OCI-LY1 (cell line): ENCODE results near the gene ADTRP.

ENCODE experiments used
- H2AFZ ChIP-seq: fragments of 200-600 bp; sonication (generic), shearing (Covaris generic); 2 replicates; pipeline ENCODE4 v1.6.0; 2014; ENCODE audit warnings: antibody characterized with exemption, mild to moderate bottlenecking, low read length
- H3F3A ChIP-seq: fragments of 200-600 bp; sonication (generic), shearing (Covaris generic); 2 replicates; pipeline ENCODE4 v1.6.0; 2014; ENCODE audit warnings: mild to moderate bottlenecking, antibody characterized with exemption, low read length, moderate library complexity; ENCODE audit not compliant: insufficient read depth
- H3K27ac ChIP-seq: fragments of 200-600 bp; sonication (generic); 2 replicates; pipeline ENCODE4 v1.5.1; 2014; ENCODE audit warnings: low read length, mixed run types, mild to moderate bottlenecking, low read depth; ENCODE audit not compliant: poor library complexity, severe bottlenecking
- H3K27me3 ChIP-seq: fragments of 200-600 bp; sonication (generic); 2 replicates; pipeline ENCODE4 v1.6.0; 2014; ENCODE audit warnings: antibody characterized with exemption, mild to moderate bottlenecking, low read length, moderate library complexity; ENCODE audit not compliant: insufficient read depth
- H3K36me3 ChIP-seq: fragments of 200-600 bp; sonication (generic); 2 replicates; pipeline ENCODE4 v1.6.1; 2014; ENCODE audit warnings: mild to moderate bottlenecking, antibody characterized with exemption, low read length, moderate library complexity, mixed read lengths; ENCODE audit not compliant: insufficient read depth
- H3K4me1 ChIP-seq: fragments of 200-600 bp; sonication (generic); 2 replicates; pipeline ENCODE4 v1.5.1; 2014; ENCODE audit warnings: mild to moderate bottlenecking, low read length, moderate library complexity; ENCODE audit not compliant: insufficient read depth, severe bottlenecking
- H3K4me2 ChIP-seq: fragments of 200-600 bp; sonication (generic), shearing (Covaris generic); 2 replicates; pipeline ENCODE4 v1.6.1; 2014; ENCODE audit warnings: low read length
- H3K4me3 ChIP-seq: fragments of 200-600 bp; sonication (generic); 2 replicates; pipeline ENCODE4 v1.5.1; 2014; ENCODE audit warnings: low read length, low read depth, mild to moderate bottlenecking, mixed read lengths; ENCODE audit not compliant: poor library complexity, severe bottlenecking
- H3K79me2 ChIP-seq: fragments of 200-600 bp; shearing (Covaris generic); 2 replicates; pipeline ENCODE4 v1.6.1; 2016; ENCODE audit warnings: mixed run types, low read length, mixed read lengths; ENCODE audit not compliant: insufficient read depth
- H3K9ac ChIP-seq: fragments of 200-600 bp; sonication (generic), shearing (Covaris generic); 2 replicates; pipeline ENCODE4 v1.6.1; 2014; ENCODE audit warnings: mild to moderate bottlenecking, low read length, mixed read lengths
- H3K9me2 ChIP-seq: fragments of 200-600 bp; sonication (generic), shearing (Covaris generic); 2 replicates; pipeline ENCODE4 v1.6.1; 2014; ENCODE audit warnings: low read depth, mild to moderate bottlenecking, low read length, mixed read lengths
- H3K9me3 ChIP-seq: fragments of 200-600 bp; shearing (Covaris generic); 2 replicates; pipeline ENCODE4 v1.6.1; 2014; ENCODE audit warnings: low read length, mixed read lengths
- H4K20me1 ChIP-seq: fragments of 200-600 bp; sonication (generic), shearing (Covaris generic); 2 replicates; pipeline ENCODE4 v1.6.0; 2016; ENCODE audit warnings: mild to moderate bottlenecking, low read length; ENCODE audit not compliant: insufficient read depth
- CTCF ChIP-seq: fragments of 200-600 bp; sonication (generic), shearing (Covaris generic); IDR thresholded peaks from 2 replicates; pipeline ENCODE4 v1.5.1; 2017; ENCODE audit warnings: mild to moderate bottlenecking, antibody characterized with exemption, low read length, moderate library complexity, mixed read lengths
- EZH2 ChIP-seq: fragments of 200-600 bp; sonication (generic), shearing (Covaris generic); IDR thresholded peaks from 2 replicates; pipeline ENCODE4 v1.8.0; 2017; ENCODE audit warnings: borderline replicate concordance, mixed run types, mild to moderate bottlenecking, antibody characterized with exemption, low read length, moderate library complexity, mixed read lengths

Gene ADTRP

GRCh38 chr6:11822346-11822745 lies 43.7 kb upstream of the ADTRP start:
- peaks cover 9% of the 10 kb centered on the region for H3K27me3 ChIP-seq
- H3K4me2 ChIP-seq: no peak overlapping the region
- no peaks in the 10 kb centered on the region for H3K4me1 ChIP-seq
- H3K9ac ChIP-seq: no peak overlapping the region
- H3K9me2 ChIP-seq: no peaks in the 10 kb centered on the region
- TF ChIP-seq EZH2 (no peak), CTCF (peak; percentile 19; the same call in 1 of the 2 replicates)
- no peak overlapping the region for H2AFZ ChIP-seq
- no peaks in the 10 kb centered on the region for H4K20me1 ChIP-seq
- no peaks in the 10 kb centered on the region for H3K79me2 ChIP-seq
- H3K9me3 ChIP-seq: no peaks in the 10 kb centered on the region
- H3K4me3 ChIP-seq: no peak overlapping the region
- no peak overlapping the region for H3K27ac ChIP-seq
- no peaks in the 10 kb centered on the region for H3F3A ChIP-seq
- H3K36me3 ChIP-seq: no peaks in the 10 kb centered on the region

- H3F3A ChIP-seq: no peaks in the 10 kb centered on the region
- no peaks in the 10 kb centered on the region for H3K36me3 ChIP-seq
- H3K9ac ChIP-seq: no peak overlapping the region
- no peaks in the 10 kb centered on the region for H3K9me3 ChIP-seq
- TF ChIP-seq CTCF (no peak), EZH2 (no peak)
- no peaks in the 10 kb centered on the region for H3K79me2 ChIP-seq
- no peak overlapping the region for H3K4me3 ChIP-seq
- H4K20me1 ChIP-seq: no peaks in the 10 kb centered on the region
- no peak overlapping the region for H3K27ac ChIP-seq
- H3K9me2 ChIP-seq: no peaks in the 10 kb centered on the region
- peaks cover 9% of the 10 kb centered on the region for H3K27me3 ChIP-seq
- no peak overlapping the region for H2AFZ ChIP-seq
- H3K4me1 ChIP-seq: no peaks in the 10 kb centered on the region
- H3K4me2 ChIP-seq: no peak overlapping the region
Measured at GRCh38 chr6:11821781-11822180, 43.2 kb upstream of the ADTRP start.

DNA sequence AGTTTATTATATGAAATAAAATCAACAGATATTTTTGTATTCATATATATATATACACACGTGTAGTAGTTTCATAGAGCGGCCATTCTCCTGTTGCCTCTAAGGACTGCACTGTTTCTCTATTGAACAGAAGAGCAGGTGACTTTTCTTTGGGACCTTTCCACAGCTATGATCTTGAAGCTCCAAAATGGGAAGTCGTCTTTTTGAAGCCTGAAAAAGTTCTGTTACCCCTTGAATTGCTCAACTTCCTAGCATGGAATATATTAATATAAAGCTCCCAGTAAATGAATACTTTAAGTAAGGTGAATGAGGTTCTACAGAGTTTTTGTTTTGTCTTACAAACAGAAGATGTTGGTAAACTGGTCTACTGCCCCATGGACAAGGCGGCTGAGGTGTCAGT lies 42.2 kb upstream of the ADTRP start:
- Histone ChIP-seq H2AFZ (no peak overlapping the region), H3K4me2 (no peak overlapping the region), H3K36me3 (no peaks in the 10 kb centered on the region), H3K27me3 (peaks cover 6% of the 10 kb centered on the region; the same call in 1 of the 2 replicates), H3K4me3 (no peak overlapping the region), H3K27ac (no peak overlapping the region), H3K4me1 (no peaks in the 10 kb centered on the region), H3K9me3 (no peaks in the 10 kb centered on the region), H3K9me2 (no peaks in the 10 kb centered on the region), H4K20me1 (no peaks in the 10 kb centered on the region), H3K79me2 (no peaks in the 10 kb centered on the region), H3K9ac (no peak overlapping the region), H3F3A (no peaks in the 10 kb centered on the region)
- TF ChIP-seq CTCF (no peak), EZH2 (no peak)
